22Rv1 (cell line): ENCODE measurements around the gene PODNL1.

Experiments used
- CTCF ChIP-seq: fragments of 450-650 bp; IDR thresholded peaks from 2 replicates; pipeline ENCODE4 v1.5.1; 2017; ENCODE audit warnings: mild to moderate bottlenecking
- ZFX ChIP-seq: fragments of 450-650 bp; IDR thresholded peaks from 2 replicates; pipeline ENCODE4 v1.6.1; 2017; ENCODE audit warnings: antibody characterized with exemption, borderline replicate concordance

- TF ChIP-seq CTCF (no peak), ZFX (no peak)
Measured at GRCh38 chr19:13899393-13899792, 38.8 kb downstream of the PODNL1 start.
